GM12878 (cell line): Measurements from ENCODE around the gene OXER1. TPM values are rescaled to one million over a fixed set of nuclear protein-coding genes. Genes with fewer than 3 reads are reported as not detected.

ENCODE experiments used
- BCL3 ChIP-seq: IDR thresholded peaks from 2 replicates; pipeline ENCODE4 v1.6.1; 2011; ENCODE audit warnings: borderline replicate concordance, low read depth, mild to moderate bottlenecking, moderate library complexity, low read length; ENCODE audit not compliant: insufficient read depth, poor library complexity, severe bottlenecking
- BHLHE40 ChIP-seq, 2 experiments: fragments of 450-650 bp in 1 of 2; IDR thresholded peaks; 2 replicates each; pipeline ENCODE4 v1.6.1; 2011 to 2017; ENCODE audit warnings: low read depth in 2 of 2, borderline replicate concordance in 1 of 2, improper control_type of control experiment in 1 of 2, low read length in 1 of 2, mild to moderate bottlenecking in 1 of 2
- CBFB ChIP-seq: IDR thresholded peaks from 2 replicates; pipeline ENCODE4 v1.6.1; 2016; ENCODE audit warnings: antibody characterized with exemption, low read depth
- CREB1 ChIP-seq: IDR thresholded peaks from 2 replicates; pipeline ENCODE4 v1.6.1; 2012; ENCODE audit warnings: low read depth, mild to moderate bottlenecking, inconsistent platforms
- E2F4 ChIP-seq: IDR thresholded peaks from 2 replicates; pipeline ENCODE4 v1.6.1; 2012; ENCODE audit warnings: low read depth, low read length, improper control_type of control experiment
- EP300 ChIP-seq, 2 experiments: fragments of 150-350 bp in 1 of 2; IDR thresholded peaks; 2 replicates each; pipeline ENCODE4 v1.6.1; 2011 to 2012; ENCODE audit warnings: low read depth in 2 of 2, low read length in 2 of 2, borderline replicate concordance in 1 of 2, improper control_type of control experiment in 1 of 2, inconsistent platforms in 1 of 2; ENCODE audit not compliant: control insufficient read depth in 1 of 2
- IRF5 ChIP-seq: fragments of 450-650 bp; IDR thresholded peaks from 2 replicates; pipeline ENCODE4 v1.6.1; 2017; ENCODE audit warnings: borderline replicate concordance
- MEF2B ChIP-seq: fragments of 450-650 bp; IDR thresholded peaks from 2 replicates; pipeline ENCODE4 v1.6.1; 2018; ENCODE audit warnings: mild to moderate bottlenecking, moderate library complexity; ENCODE audit not compliant: partially characterized antibody, poor library complexity, severe bottlenecking
- NBN ChIP-seq: fragments of 450-650 bp; IDR thresholded peaks from 2 replicates; pipeline ENCODE4 v1.6.1; 2016
- NFXL1 ChIP-seq: fragments of 450-650 bp; IDR thresholded peaks from 2 replicates; pipeline ENCODE4 v1.6.1; 2017; ENCODE audit warnings: antibody characterized with exemption, mild to moderate bottlenecking, borderline replicate concordance
- PML ChIP-seq: IDR thresholded peaks from 2 replicates; pipeline ENCODE4 v1.6.1; 2012; ENCODE audit warnings: low read length, inconsistent platforms
- RAD21 ChIP-seq: IDR thresholded peaks from 2 replicates; pipeline ENCODE4 v1.6.1; 2011; ENCODE audit warnings: mild to moderate bottlenecking, low read depth, low read length, moderate library complexity; ENCODE audit not compliant: insufficient read depth
- RFX5 ChIP-seq: IDR thresholded peaks from 2 replicates; pipeline ENCODE4 v1.6.1; 2011; ENCODE audit warnings: low read depth, low read length, improper control_type of control experiment
- SIN3A ChIP-seq: IDR thresholded peaks from 2 replicates; pipeline ENCODE4 v1.6.1; 2012; ENCODE audit warnings: low read depth, low read length, improper control_type of control experiment
- SMARCA5 ChIP-seq: fragments of 450-650 bp; IDR thresholded peaks from 2 replicates; pipeline ENCODE4 v1.6.1; 2017; ENCODE audit warnings: mild to moderate bottlenecking
- SRF ChIP-seq, 2 experiments: IDR thresholded peaks; 2 replicates each; pipeline ENCODE4 v1.6.1; 2011; ENCODE audit warnings: low read depth in 2 of 2, low read length in 2 of 2, mild to moderate bottlenecking in 1 of 2, moderate library complexity in 1 of 2
- ZBTB11 ChIP-seq: fragments of 450-650 bp; formaldehyde crosslinking; IDR thresholded peaks from 2 replicates; pipeline ENCODE4 v1.5.0; 2022; ENCODE audit warnings: mild to moderate bottlenecking, missing genetic modification characterization
- ZSCAN29 ChIP-seq: fragments of 450-650 bp; IDR thresholded peaks from 2 replicates; pipeline ENCODE4 v1.6.1; 2017; ENCODE audit warnings: mild to moderate bottlenecking, moderate library complexity
- polyA plus RNA-seq, 11 experiments: library from polyadenylated mRNA; depleted of rRNA in 4 of 11; unstranded in 6 of 11; stranded (reverse) in 5 of 11; fragments of >200 nt; fragmentation: Nextera tagmentation in 4 of 11; fragmentation: Illumina TruSeq in 1 of 11; extraction: Ambion mirVana in 4 of 11; extraction: Trizol in 1 of 11; gene quantifications; 1 replicate in 1 of 11; 2 replicates in 10 of 11; pipeline versions ENCODE4 v1.2.1 to v1.2.3, GENCODE V29; 2011 to 2016; ENCODE audit warnings: inconsistent platforms in 2 of 11, missing spikeins in 2 of 11, low read depth in 1 of 11
- total RNA-seq, 4 experiments: library from RNA; depleted of rRNA in 3 of 4; stranded (reverse); fragments of >200 nt in 3 of 4; fragmentation: Illumina TruSeq in 1 of 4; extraction: Trizol in 1 of 4; gene quantifications; 2 replicates each; pipeline versions ENCODE4 v1.2.1 to v1.2.3, GENCODE V29; 2013 to 2021

OXER1 gene
- total and polyA plus RNA-seq, 10 of the 15 experiments (the other 5 are each of a cell fraction or from before 2014, with no cell fraction given), result 0.11 to 8.6 (median 3.3) TPM

GRCh38 chr2:42752314-42752713, 11.6 kb downstream of the OXER1 start (continued):
- TF ChIP-seq IRF5, result no peak
- peak; percentile 74; the same call in 1 of the 2 replicates for TF ChIP-seq NBN
- 0 out of 2 replicates have a peak, but pooled peaks have one; percentile 64 for TF ChIP-seq CBFB
- TF ChIP-seq SIN3A, result no peak
- TF ChIP-seq SMARCA5, result no peak
- TF ChIP-seq SRF (IDR thresholded peaks at IDR 0.05; ENCODE audit: low read depth in 2 of 2, low read length in 2 of 2), result 0 out of 4 replicates have a peak, but pooled peaks of 1 of the 2 experiments have one; percentile 45
- TF ChIP-seq EP300 (IDR thresholded peaks at IDR 0.05; ENCODE audit: borderline replicate concordance in 1 of 2, control insufficient read depth in 1 of 2, low read depth in 2 of 2, low read length in 2 of 2), result peak; percentile 76 to 82; a peak in 3 of 4 replicates
- peak; percentile 48 for TF ChIP-seq MEF2B
- no peak for TF ChIP-seq PML
- no peak for TF ChIP-seq E2F4
- TF ChIP-seq ZBTB11 (CRISPR knock-in tag), result no peak
- TF ChIP-seq RFX5, result no peak
- TF ChIP-seq NFXL1, result no peak
- no peak for TF ChIP-seq BCL3
- TF ChIP-seq ZSCAN29, result no peak
- TF ChIP-seq BHLHE40 (IDR thresholded peaks at IDR 0.05; ENCODE audit: borderline replicate concordance in 1 of 2, low read depth in 2 of 2, low read length in 1 of 2), result peak; percentile 52 to 63; a peak in 2 of 4 replicates
- no peak for TF ChIP-seq CREB1
- TF ChIP-seq RAD21, result no peak
